Parathyroid adenoma (tissue), 2 donors: Measurements from ENCODE around the gene C1QTNF8.

ENCODE experiments used
- H2AFZ ChIP-seq: fragments of 300-600 bp; sonication (generic); one replicate; pipeline ENCODE4 v1.7.0; 2017; ENCODE audit warnings: antibody characterized with exemption, mild to moderate bottlenecking
- H3K27ac ChIP-seq: fragments of 300-600 bp; sonication (generic); one replicate; pipeline ENCODE4 v1.7.0; 2017
- H3K27me3 ChIP-seq: fragments of 300-600 bp; sonication (generic); one replicate; pipeline ENCODE4 v1.7.0; 2017; ENCODE audit warnings: low read length; ENCODE audit not compliant: control insufficient read depth, insufficient read depth
- H3K36me3 ChIP-seq: fragments of 300-600 bp; sonication (generic); one replicate; pipeline ENCODE4 v1.7.0; 2017; ENCODE audit warnings: low read length; ENCODE audit not compliant: control insufficient read depth, insufficient read depth
- H3K4me1 ChIP-seq: fragments of 300-600 bp; sonication (generic); one replicate; pipeline ENCODE4 v1.7.0; 2017; ENCODE audit warnings: control low read depth
- H3K4me2 ChIP-seq: fragments of 300-600 bp; sonication (generic); one replicate; pipeline ENCODE4 v1.7.0; 2017; ENCODE audit warnings: low read length
- H3K4me3 ChIP-seq: fragments of 300-600 bp; sonication (generic); one replicate; pipeline ENCODE4 v1.7.0; 2017; ENCODE audit warnings: low read depth, low read length
- H3K79me2 ChIP-seq: fragments of 300-600 bp; sonication (generic); one replicate; pipeline ENCODE4 v1.7.0; 2017; ENCODE audit warnings: control low read depth
- H3K9ac ChIP-seq: fragments of 300-600 bp; sonication (generic); one replicate; pipeline ENCODE4 v1.7.0; 2017; ENCODE audit warnings: mild to moderate bottlenecking
- H3K9me3 ChIP-seq: fragments of 300-600 bp; sonication (generic); one replicate; pipeline ENCODE4 v1.7.0; 2017; ENCODE audit warnings: low read length; ENCODE audit not compliant: control insufficient read depth
- TF ChIP-seq, protein P1 (sequence below): fragments of 300-600 bp; sonication (generic); IDR thresholded peaks from one replicate; pipeline ENCODE4 v1.7.0; 2017; ENCODE audit warnings: antibody characterized with exemption, mild to moderate bottlenecking
- donor health status: primary hyperparathyroidism.

Gene C1QTNF8

GRCh38 chr16:1053700-1054368 lies 42.2 kb downstream of the C1QTNF8 start:
- Histone ChIP-seq H3K27ac (no peak overlapping the region), H3K36me3 (no peaks in the 10 kb centered on the region), H3K79me2 (no peaks in the 10 kb centered on the region), H3K27me3 (no peaks in the 10 kb centered on the region), H3K4me2 (no peak overlapping the region), H3K9me3 (no peaks in the 10 kb centered on the region), H3K4me1 (no peaks in the 10 kb centered on the region), H3K4me3 (no peak overlapping the region), H3K9ac (no peak overlapping the region), H2AFZ (no peak overlapping the region)
- TF ChIP-seq, protein P1, sequence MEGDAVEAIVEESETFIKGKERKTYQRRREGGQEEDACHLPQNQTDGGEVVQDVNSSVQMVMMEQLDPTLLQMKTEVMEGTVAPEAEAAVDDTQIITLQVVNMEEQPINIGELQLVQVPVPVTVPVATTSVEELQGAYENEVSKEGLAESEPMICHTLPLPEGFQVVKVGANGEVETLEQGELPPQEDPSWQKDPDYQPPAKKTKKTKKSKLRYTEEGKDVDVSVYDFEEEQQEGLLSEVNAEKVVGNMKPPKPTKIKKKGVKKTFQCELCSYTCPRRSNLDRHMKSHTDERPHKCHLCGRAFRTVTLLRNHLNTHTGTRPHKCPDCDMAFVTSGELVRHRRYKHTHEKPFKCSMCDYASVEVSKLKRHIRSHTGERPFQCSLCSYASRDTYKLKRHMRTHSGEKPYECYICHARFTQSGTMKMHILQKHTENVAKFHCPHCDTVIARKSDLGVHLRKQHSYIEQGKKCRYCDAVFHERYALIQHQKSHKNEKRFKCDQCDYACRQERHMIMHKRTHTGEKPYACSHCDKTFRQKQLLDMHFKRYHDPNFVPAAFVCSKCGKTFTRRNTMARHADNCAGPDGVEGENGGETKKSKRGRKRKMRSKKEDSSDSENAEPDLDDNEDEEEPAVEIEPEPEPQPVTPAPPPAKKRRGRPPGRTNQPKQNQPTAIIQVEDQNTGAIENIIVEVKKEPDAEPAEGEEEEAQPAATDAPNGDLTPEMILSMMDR, result no peak

DNA sequence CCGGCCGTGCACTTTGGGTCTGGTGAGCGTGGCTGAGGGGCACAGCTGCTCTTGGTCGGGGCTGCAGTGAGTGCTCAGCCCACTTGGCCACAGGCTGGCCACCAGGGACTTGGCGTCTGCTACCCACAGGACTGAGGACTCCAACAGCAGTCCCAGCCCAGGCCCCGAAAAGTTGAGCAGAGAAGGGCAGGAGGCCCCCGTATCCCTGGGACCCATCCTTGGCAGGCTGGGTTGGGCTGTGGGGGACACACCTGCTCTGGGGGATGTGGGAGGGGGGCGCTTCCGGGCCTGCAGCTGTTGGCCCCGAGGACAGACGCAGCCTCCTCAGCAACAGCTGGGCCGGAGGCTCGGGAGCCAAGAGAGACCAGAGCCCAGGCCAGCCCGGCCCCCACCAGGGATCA lies 42.9 kb downstream of the C1QTNF8 start:
- Histone ChIP-seq H3K4me1 (no peaks in the 10 kb centered on the region), H3K79me2 (no peaks in the 10 kb centered on the region), H3K36me3 (no peaks in the 10 kb centered on the region), H3K4me3 (no peak overlapping the region), H3K9ac (no peak overlapping the region), H2AFZ (no peak overlapping the region), H3K27me3 (no peaks in the 10 kb centered on the region), H3K27ac (no peak overlapping the region), H3K9me3 (no peaks in the 10 kb centered on the region), H3K4me2 (no peak overlapping the region)
- TF ChIP-seq, protein P1, result no peak

DNA sequence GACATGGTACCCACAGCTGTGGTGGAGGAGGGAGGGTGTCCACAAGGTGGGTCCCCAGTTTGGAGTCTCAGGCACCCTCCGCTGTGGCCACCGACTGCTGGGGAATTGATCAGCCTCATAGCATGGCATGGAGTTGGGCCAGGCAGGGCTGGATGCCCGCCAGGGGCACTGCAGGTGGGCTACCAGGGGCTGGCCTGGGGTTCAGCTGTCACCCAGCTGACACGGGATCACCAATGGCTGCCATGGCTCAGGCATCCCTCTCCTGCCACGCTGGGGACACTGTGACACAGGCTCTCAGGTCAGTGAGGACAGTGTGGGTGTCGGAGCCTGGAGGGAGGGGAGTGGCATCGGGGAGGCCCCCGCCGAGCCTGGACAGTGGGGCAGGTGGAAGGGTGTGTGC lies 43.3 kb downstream of the C1QTNF8 start:
- Histone ChIP-seq H3K9ac (no peak overlapping the region), H3K27me3 (no peaks in the 10 kb centered on the region), H3K4me2 (no peak overlapping the region), H3K27ac (no peak overlapping the region), H3K36me3 (no peaks in the 10 kb centered on the region), H3K9me3 (no peaks in the 10 kb centered on the region), H2AFZ (no peak overlapping the region), H3K4me3 (no peak overlapping the region), H3K79me2 (no peaks in the 10 kb centered on the region), H3K4me1 (no peaks in the 10 kb centered on the region)
- TF ChIP-seq, protein P1, result no peak

GRCh38 chr16:1051446-1051845 lies 44.6 kb downstream of the C1QTNF8 start:
- Histone ChIP-seq H3K4me2 (no peak overlapping the region), H3K36me3 (no peaks in the 10 kb centered on the region), H3K9me3 (no peaks in the 10 kb centered on the region), H3K4me3 (no peak overlapping the region), H3K27ac (no peak overlapping the region), H3K4me1 (no peaks in the 10 kb centered on the region), H2AFZ (no peak overlapping the region), H3K27me3 (no peaks in the 10 kb centered on the region), H3K79me2 (no peaks in the 10 kb centered on the region), H3K9ac (no peak overlapping the region)
- TF ChIP-seq, protein P1, result no peak

GRCh38 chr16:1050921-1051320 lies 45.1 kb downstream of the C1QTNF8 start:
- H2AFZ ChIP-seq, result no peak overlapping the region
- H3K36me3 ChIP-seq, result no peaks in the 10 kb centered on the region
- no peak overlapping the region for H3K4me3 ChIP-seq
- no peak overlapping the region for H3K27ac ChIP-seq
- no peak overlapping the region for H3K9ac ChIP-seq
- no peaks in the 10 kb centered on the region for H3K9me3 ChIP-seq
- no peaks in the 10 kb centered on the region for H3K79me2 ChIP-seq
- TF ChIP-seq, protein P1, result no peak
- H3K4me1 ChIP-seq, result no peaks in the 10 kb centered on the region
- H3K4me2 ChIP-seq, result no peak overlapping the region
- no peaks in the 10 kb centered on the region for H3K27me3 ChIP-seq
